Ovary (tissue), 9 donors: ENCODE measurements around the gene PFAS. TPM values are rescaled to one million over a fixed set of nuclear protein-coding genes. Genes with fewer than 3 reads are reported as not detected.

Experiments
- DNase-seq, 5 donors: peaks; one replicate each; pipeline ENCODE4 v3.0.0-alpha.2; 2019 to 2020
- H3K27ac ChIP-seq, 2 donors: fragments of 200-600 bp; one replicate each; pipeline versions ENCODE4 v1.5.1 to v1.8.0; 2019 to 2022
- H3K27me3 ChIP-seq: fragments of 200-600 bp; one replicate; pipeline ENCODE4 v1.8.0; 2022
- H3K36me3 ChIP-seq: fragments of 200-600 bp; sonication (generic); one replicate; pipeline ENCODE4 v1.5.1; 2019
- H3K4me1 ChIP-seq: one replicate; pipeline ENCODE4 v1.8.1; 2013; ENCODE audit warnings: mild to moderate bottlenecking, moderate library complexity; ENCODE audit not compliant: insufficient read depth
- H3K4me3 ChIP-seq: fragments of 200-600 bp; sonication (generic); one replicate; pipeline ENCODE4 v1.5.1; 2017
- H3K9me3 ChIP-seq, 2 donors: fragments of 200-600 bp in 1 of 2; sonication (generic) in 1 of 2; one replicate each; pipeline versions ENCODE4 v1.5.1 to v1.8.1; 2013 to 2019; ENCODE audit warnings: mild to moderate bottlenecking in 1 of 2, moderate library complexity in 1 of 2
- CTCF ChIP-seq, 3 donors: fragments of 450-650 bp in 2 of 3; fragments of 200-600 bp in 1 of 3; IDR thresholded peaks; one replicate each; pipeline versions ENCODE4 v1.5.1 to v1.8.0; 2016 to 2022; ENCODE audit warnings: antibody characterized with exemption in 3 of 3, mild to moderate bottlenecking in 1 of 3
- EP300 ChIP-seq: sonication (generic); formaldehyde crosslinking; IDR thresholded peaks from one replicate; pipeline ENCODE4 v1.6.1; 2017; ENCODE audit warnings: antibody characterized with exemption
- POLR2A ChIP-seq: fragments of 450-650 bp; IDR thresholded peaks from one replicate; pipeline ENCODE4 v1.6.1; 2017; ENCODE audit warnings: antibody characterized with exemption, mild to moderate bottlenecking, moderate library complexity
- WGBS, 3 donors: extraction: QIAGEN DNeasy Blood & Tissue Kit in 1 of 3; methylation state at CpG; one replicate each; pipeline versions ENCODE4 v1.1.5 to v1.1.7; 2013 to 2017; 5-methylcytosine and 5-hydroxymethylcytosine counted together
- intact Hi-C, 4 donors: fragments of 100-400 bp; cut with DNase I; formaldehyde crosslinking; loops; one replicate each; pipeline versions ENCODE4 v1.11.0 to v1.15.1; 2022 to 2023
- polyA plus RNA-seq, 2 donors: library from polyadenylated mRNA; stranded (reverse); fragments of 200-250 nt in 1 of 2; fragments of 350-450 nt in 1 of 2; fragmentation: Illumina TruSeq in 1 of 2; extraction: RNeasy Lipid Tissue Mini Kit (QIAGEN cat#74804) in 1 of 2; gene quantifications; one replicate each; pipeline ENCODE4 v1.2.3, GENCODE V29; 2013 to 2014
- total RNA-seq, 7 donors: library from RNA; depleted of rRNA in 2 of 7; stranded (reverse); fragments of >200 nt in 2 of 7; fragmentation: NEBNext Ultra II Directional in 3 of 7; extraction: Animal tissue kit (Norgen Biotek cat#: 25700) in 3 of 7; gene quantifications; one replicate each; pipeline versions ENCODE4 v1.1.0 to v1.2.4, GENCODE V29; 2016 to 2023
- donor health status: DM: no; HTN: no; CAD: no; lungs with moderate emphysema.
- donor health status: DM: no; HTN: no; CAD: no.
- donor health status: Bipolar disorder and iron deficiency.
- donor health status: DM: yes; HTN: yes; CAD: no.
- donor health status: DM: no; HTN: no; CAD: no.
- donor health status: DM: yes; HTN: yes; CAD: no.

The PFAS gene
- total and polyA plus RNA-seq, 9 donors, result 6.6 to 69.9 (median 27.8) TPM

- H3K36me3 ChIP-seq, result no peaks in the 10 kb centered on the region
- no peaks in the 10 kb centered on the region for H3K27me3 ChIP-seq
- intact Hi-C loops, result loop anchor here in 3 of 4 donors (5.0 to 10.0 kb wide), 3 partner anchors 34 to 99 kb away; partner anchors contain the start of gene HES7 (in 2 of the 3)
- peaks cover 2% of the 10 kb centered on the region for H3K4me1 ChIP-seq
- WGBS, 3 donors, result 0% methylated on average over 45 of the region's 45 CpGs
- TF ChIP-seq EP300, result peak; percentile 31
- peak; percentile 11 for TF ChIP-seq POLR2A
- peak in 1 of 3 donors; percentile 12 for TF ChIP-seq CTCF (IDR thresholded peaks at IDR 0.05)
- peak overlapping the region; percentile 96 for H3K27ac ChIP-seq
- peak overlapping the region; percentile 69 for H3K4me3 ChIP-seq
- no peaks in the 10 kb centered on the region for H3K9me3 ChIP-seq
- DNase-seq, result peak; percentile 92 to 96 (median 93)
Measured at GRCh38 chr17:8220783-8221662, 28.1 kb upstream of the PFAS start.

- intact Hi-C loops, result loop anchor here (2.0 to 10.0 kb wide), 6 partner anchors 27 to 101 kb away; partner anchors contain the start of genes HES7 (in 2 of the 4), CTC1 (in 1 of the 4) and PFAS (in 1 of the 4)
- peak overlapping the region; percentile 69 for H3K4me3 ChIP-seq
- WGBS, 3 donors, result 0% methylated on average over 40 of the region's 40 CpGs
- no peaks in the 10 kb centered on the region for H3K9me3 ChIP-seq
- H3K27ac ChIP-seq, result peak overlapping the region; percentile 96
- TF ChIP-seq EP300 (no peak), POLR2A (no peak), CTCF (IDR thresholded peaks at IDR 0.05) (peak in 1 of 3 donors; percentile 27)
- DNase-seq, result peak; percentile 84 to 92 (median 91)
- peaks cover 2% of the 10 kb centered on the region for H3K4me1 ChIP-seq
- H3K27me3 ChIP-seq, result no peaks in the 10 kb centered on the region
- no peaks in the 10 kb centered on the region for H3K36me3 ChIP-seq
Measured at GRCh38 chr17:8221663-8222379, 27.3 kb upstream of the PFAS start.

- 0 to 2% (median 1%) methylated on average over 9 of the region's 9 CpGs for WGBS, 3 donors
- H3K9me3 ChIP-seq, result no peaks in the 10 kb centered on the region
- H3K4me3 ChIP-seq, result peak overlapping the region; percentile 69
- H3K4me1 ChIP-seq, result peaks cover 3% of the 10 kb centered on the region
- DNase-seq, result no peak
- intact Hi-C loops, result loop anchor here (2.0 to 10.0 kb wide), 6 partner anchors 26 to 102 kb away; partner anchors contain the start of genes HES7 (in 2 of the 4), CTC1 (in 1 of the 4) and PFAS (in 1 of the 4)
- no peaks in the 10 kb centered on the region for H3K27me3 ChIP-seq
- H3K27ac ChIP-seq, result peak overlapping the region; percentile 96
- TF ChIP-seq EP300 (no peak), POLR2A (no peak)
- no peaks in the 10 kb centered on the region for H3K36me3 ChIP-seq
Measured at GRCh38 chr17:8222380-8222629, 26.8 kb upstream of the PFAS start.

GRCh38 chr17:8222630-8223355, 26.3 kb upstream of the PFAS start:
- Histone ChIP-seq H3K27ac (peak overlapping the region; percentile 96), H3K4me3 (peak overlapping the region; percentile 69), H3K4me1 (peaks cover 6% of the 10 kb centered on the region), H3K36me3 (no peaks in the 10 kb centered on the region), H3K9me3 (no peaks in the 10 kb centered on the region), H3K27me3 (no peaks in the 10 kb centered on the region)
- DNase-seq, result peak; percentile 96 to 98 (median 97)
- 1% methylated on average over 49 of the region's 49 CpGs for WGBS, 3 donors
- TF ChIP-seq POLR2A, result peak; percentile 84
- no peak for TF ChIP-seq CTCF (IDR thresholded peaks at IDR 0.05)
- intact Hi-C loops, result loop anchor here (2.0 to 10.0 kb wide), 6 partner anchors 26 to 102 kb away; partner anchors contain the start of genes HES7 (in 2 of the 4), CTC1 (in 1 of the 4) and PFAS (in 1 of the 4)
